ENCODE results near the gene STMP1. TPM values are rescaled to one million over a fixed set of nuclear protein-coding genes. Genes with fewer than 3 reads are reported as not detected.
"Not testable (repeated sequence)": the region's sequence is repeated elsewhere in the genome, so short reads cannot be mapped to it uniquely, and the experiment has no call there.

Gene STMP1
- 10 to 100 TPM; 54.1 to 94.9 (median 65.4) TPM for polyA plus RNA-seq (ENCODE audit: low read depth in 6 of 6)

- Mint-ChIP-seq H3K27me3 (no peaks in the 10 kb centered on the region), H3K36me3 (peaks cover 0 to 7% of the 10 kb centered on the region in 2 donors)
- peak; percentile 95 to 96 for ATAC-seq (ENCODE audit: low read depth in 2 of 2)
These were observed at the start of gene STMP1 for GRCh38 chr7:135662373-135663114. STMP1 (plus strand) TSS chr7:135662514.

GRCh38 chr7:135616136-135616535, 46.2 kb upstream of the STMP1 start:
- H3K27ac Mint-ChIP-seq = no peak overlapping the region
- H3K27me3 Mint-ChIP-seq = no peaks in the 10 kb centered on the region
- ATAC-seq (ENCODE audit: low read depth in 2 of 2) (no peak), DNase-seq (no peak)
- H3K36me3 Mint-ChIP-seq = peaks cover 4 to 24% of the 10 kb centered on the region in 2 donors
- H3K4me3 Mint-ChIP-seq = no peak overlapping the region
- H3K4me1 Mint-ChIP-seq = no peaks in the 10 kb centered on the region
- H3K9me3 Mint-ChIP-seq = no peaks in the 10 kb centered on the region

More at GRCh38 chr7:135662373-135663114, at the start of gene STMP1:
- Mint-ChIP-seq H3K9me3 (peaks cover 0 to 4% (median 0%) of the 10 kb centered on the region in 7 donors), H3K4me1 (peaks cover 27 to 44% (median 32%) of the 10 kb centered on the region in 3 donors), H3K4me3 (peak within 1 kb of the TSS; percentile 91 to 99 (median 96)), H3K27ac (peak within 1 kb of the TSS; percentile 85 to 94 (median 92))
- peak; percentile 95 for DNase-seq

GRCh38 chr7:135617781-135618180, 44.5 kb upstream of the STMP1 start:
- Mint-ChIP-seq H3K36me3 (peaks cover 4 to 19% of the 10 kb centered on the region in 2 donors), H3K4me3 (no peak overlapping the region), H3K27ac (no peak overlapping the region), H3K27me3 (no peaks in the 10 kb centered on the region), H3K9me3 (no peaks in the 10 kb centered on the region), H3K4me1 (no peaks in the 10 kb centered on the region)
- no peak for ATAC-seq (ENCODE audit: low read depth in 2 of 2)
- DNase-seq = no peak

GRCh38 chr7:135618510-135618909, 43.8 kb upstream of the STMP1 start:
- Mint-ChIP-seq H3K27ac (no peak overlapping the region), H3K4me1 (no peaks in the 10 kb centered on the region), H3K36me3 (peaks cover 7 to 19% of the 10 kb centered on the region in 2 donors), H3K27me3 (no peaks in the 10 kb centered on the region), H3K4me3 (no peak overlapping the region), H3K9me3 (no peaks in the 10 kb centered on the region)
- DNase-seq (no peak), ATAC-seq (ENCODE audit: low read depth in 2 of 2) (no peak)

- ATAC-seq (ENCODE audit: low read depth in 2 of 2) (no peak), DNase-seq (no peak)
- Mint-ChIP-seq H3K36me3 (peaks cover 14 to 19% of the 10 kb centered on the region in 2 donors), H3K9me3 (no peaks in the 10 kb centered on the region), H3K4me1 (no peaks in the 10 kb centered on the region), H3K27me3 (no peaks in the 10 kb centered on the region), H3K4me3 (no peak overlapping the region), H3K27ac (no peak overlapping the region)
These were observed 41.9 kb upstream of the STMP1 start for GRCh38 chr7:135620447-135620846.

GRCh38 chr7:135620980-135621850, 41.1 kb upstream of the STMP1 start:
- Mint-ChIP-seq H3K4me3 (no peak overlapping the region), H3K36me3 (peaks cover 17 to 22% of the 10 kb centered on the region in 2 donors), H3K4me1 (no peaks in the 10 kb centered on the region), H3K27me3 (no peaks in the 10 kb centered on the region), H3K9me3 (no peaks in the 10 kb centered on the region), H3K27ac (no peak overlapping the region)
- ATAC-seq (ENCODE audit: low read depth in 2 of 2) = no peak
- peak; percentile 28 for DNase-seq

- Mint-ChIP-seq H3K27ac (peak overlapping the region in 2 of 6 donors; percentile 72 to 87), H3K4me3 (no peak overlapping the region), H3K9me3 (peaks cover 0 to 2% (median 0%) of the 10 kb centered on the region in 7 donors), H3K27me3 (no peaks in the 10 kb centered on the region), H3K36me3 (peaks cover 33 to 37% of the 10 kb centered on the region in 2 donors), H3K4me1 (no peaks in the 10 kb centered on the region)
- no peak for DNase-seq
- ATAC-seq (ENCODE audit: low read depth in 2 of 2) = no peak
These were observed 28.0 kb upstream of the STMP1 start for GRCh38 chr7:135634191-135634878.

GRCh38 chr7:135639690-135640089, 22.6 kb upstream of the STMP1 start:
- H3K27me3 Mint-ChIP-seq; ATAC-seq (ENCODE audit: low read depth in 2 of 2); H3K4me1 Mint-ChIP-seq; DNase-seq; H3K9me3 Mint-ChIP-seq; H3K4me3 Mint-ChIP-seq: not testable (repeated sequence)
- Mint-ChIP-seq H3K36me3 (peaks cover 23 to 26% of the 10 kb centered on the region in 2 donors), H3K27ac (peak overlapping the region in 1 of 6 donors; percentile 54)

GRCh38 chr7:135644154-135644553, 18.2 kb upstream of the STMP1 start:
- Mint-ChIP-seq H3K27me3 (no peaks in the 10 kb centered on the region), H3K9me3 (peaks cover 0 to 2% (median 0%) of the 10 kb centered on the region in 7 donors), H3K27ac (no peak overlapping the region), H3K36me3 (peaks cover 9 to 16% of the 10 kb centered on the region in 2 donors), H3K4me1 (peaks cover 0 to 8% (median 3%) of the 10 kb centered on the region in 3 donors), H3K4me3 (no peak overlapping the region)
- ATAC-seq (ENCODE audit: low read depth in 2 of 2) (no peak), DNase-seq (no peak)

GRCh38 chr7:135644729-135645128, 17.6 kb upstream of the STMP1 start:
- Mint-ChIP-seq H3K4me3 (no peak overlapping the region), H3K27me3 (no peaks in the 10 kb centered on the region), H3K4me1 (peaks cover 0 to 8% (median 3%) of the 10 kb centered on the region in 3 donors), H3K36me3 (peaks cover 9 to 16% of the 10 kb centered on the region in 2 donors), H3K27ac (no peak overlapping the region), H3K9me3 (no peaks in the 10 kb centered on the region)
- DNase-seq = no peak
- no peak for ATAC-seq (ENCODE audit: low read depth in 2 of 2)

GRCh38 chr7:135645296-135645904, 16.9 kb upstream of the STMP1 start:
- Mint-ChIP-seq H3K4me1 (peaks cover 0 to 8% (median 3%) of the 10 kb centered on the region in 3 donors), H3K27ac (peak overlapping the region in 2 of 6 donors; percentile 21 to 78), H3K4me3 (no peak overlapping the region), H3K9me3 (no peaks in the 10 kb centered on the region), H3K36me3 (peaks cover 5 to 12% of the 10 kb centered on the region in 2 donors), H3K27me3 (no peaks in the 10 kb centered on the region)
- ATAC-seq (ENCODE audit: low read depth in 2 of 2) (peak in 1 of 2 donors; percentile 57), DNase-seq (peak; percentile 23)

- no peak overlapping the region for H3K27ac Mint-ChIP-seq
- H3K4me3 Mint-ChIP-seq = no peak overlapping the region
- H3K9me3 Mint-ChIP-seq = no peaks in the 10 kb centered on the region
- peaks cover 0 to 10% of the 10 kb centered on the region in 2 donors for H3K36me3 Mint-ChIP-seq
- ATAC-seq (ENCODE audit: low read depth in 2 of 2) = no peak
- DNase-seq = no peak
- peaks cover 0 to 8% (median 6%) of the 10 kb centered on the region in 3 donors for H3K4me1 Mint-ChIP-seq
- no peaks in the 10 kb centered on the region for H3K27me3 Mint-ChIP-seq
These were observed 14.6 kb upstream of the STMP1 start for GRCh38 chr7:135647755-135648154.

GRCh38 chr7:135648235-135648634, 14.1 kb upstream of the STMP1 start:
- peaks cover 0 to 8% (median 6%) of the 10 kb centered on the region in 3 donors for H3K4me1 Mint-ChIP-seq
- H3K36me3 Mint-ChIP-seq = peaks cover 0 to 10% of the 10 kb centered on the region in 2 donors
- no peaks in the 10 kb centered on the region for H3K9me3 Mint-ChIP-seq
- no peak for DNase-seq
- no peak for ATAC-seq (ENCODE audit: low read depth in 2 of 2)
- H3K27me3 Mint-ChIP-seq = no peaks in the 10 kb centered on the region
- no peak overlapping the region for H3K27ac Mint-ChIP-seq
- H3K4me3 Mint-ChIP-seq = no peak overlapping the region

All from naive B cell (primary cell).